Epithelial cell of prostate (primary cell): ENCODE results near the gene COL6A1.
"Not testable (repeated sequence)": the region's sequence is repeated elsewhere in the genome, so short reads cannot be mapped to it uniquely, and the experiment has no call there.

Experiments used
- DNase-seq: peaks from one replicate; pipeline ENCODE4 v3.0.0-alpha.2; 2011; ENCODE audit warnings: low read depth, low spot score
- H3K27ac ChIP-seq: fragments of 450-650 bp; 2 replicates; pipeline ENCODE4 v1.5.1; 2017; ENCODE audit warnings: mild to moderate bottlenecking

COL6A1 gene

GRCh38 chr21:45963232-45963570 lies 18.4 kb upstream of the COL6A1 start:
- no peak for DNase-seq
- H3K27ac ChIP-seq, result no peak overlapping the region

GRCh38 chr21:45964649-45965048 lies 16.9 kb upstream of the COL6A1 start:
- no peak for DNase-seq
- H3K27ac ChIP-seq, result no peak overlapping the region

- no peak for DNase-seq
- H3K27ac ChIP-seq, result no peak overlapping the region
These were observed 16.3 kb upstream of the COL6A1 start for GRCh38 chr21:45965084-45965809.

GRCh38 chr21:45966791-45967394 lies 14.7 kb upstream of the COL6A1 start:
- no peak for DNase-seq
- no peak overlapping the region for H3K27ac ChIP-seq

- no peak overlapping the region for H3K27ac ChIP-seq
- no peak for DNase-seq
These were observed 11.5 kb upstream of the COL6A1 start for GRCh38 chr21:45969921-45970673.

GRCh38 chr21:45970674-45971615 lies 10.6 kb upstream of the COL6A1 start:
- H3K27ac ChIP-seq, result no peak overlapping the region
- DNase-seq, result no peak

GRCh38 chr21:45971616-45972352 lies 9.8 kb upstream of the COL6A1 start:
- H3K27ac ChIP-seq, result no peak overlapping the region
- no peak for DNase-seq

- no peak for DNase-seq
- H3K27ac ChIP-seq, result no peak overlapping the region
These were observed 9.2 kb upstream of the COL6A1 start for GRCh38 chr21:45972353-45972715.

GRCh38 chr21:45972716-45973474 lies 8.7 kb upstream of the COL6A1 start:
- no peak for DNase-seq
- no peak overlapping the region for H3K27ac ChIP-seq

GRCh38 chr21:45973475-45974072 lies 8.0 kb upstream of the COL6A1 start:
- H3K27ac ChIP-seq, result no peak overlapping the region
- DNase-seq, result no peak

GRCh38 chr21:45974073-45975019 lies 7.2 kb upstream of the COL6A1 start:
- H3K27ac ChIP-seq, result no peak overlapping the region
- DNase-seq, result no peak

GRCh38 chr21:45975020-45975666 lies 6.4 kb upstream of the COL6A1 start:
- no peak for DNase-seq
- no peak overlapping the region for H3K27ac ChIP-seq

- H3K27ac ChIP-seq, DNase-seq: not testable (repeated sequence)
These were observed 5.7 kb upstream of the COL6A1 start for GRCh38 chr21:45975667-45976409.

GRCh38 chr21:45976701-45977311 lies 4.8 kb upstream of the COL6A1 start:
- H3K27ac ChIP-seq, result no peak overlapping the region
- no peak for DNase-seq

- no peak overlapping the region for H3K27ac ChIP-seq
- no peak for DNase-seq
These were observed 4.2 kb upstream of the COL6A1 start for GRCh38 chr21:45977396-45977795.

GRCh38 chr21:45979141-45979631 lies 2.4 kb upstream of the COL6A1 start:
- no peak overlapping the region for H3K27ac ChIP-seq
- no peak for DNase-seq
